ENCODE measurements around the gene CC2D2B.

The CC2D2B gene

GRCh38 chr10:96025566-96025965 is 117.8 kb downstream of the CC2D2B start:
- no peak overlapping the region for H3K4me3 Mint-ChIP-seq
- TF ChIP-seq CTCF (IDR thresholded peaks at IDR 0.05) = peak; percentile 11
- peak; percentile 23 for DNase-seq

GRCh38 chr10:96034625-96035024 is 126.8 kb downstream of the CC2D2B start:
- DNase-seq = no peak
- Mint-ChIP-seq H3K9me3 (peaks cover 5% of the 10 kb centered on the region), H3K36me3 (ENCODE audit: low read depth) (no peaks in the 10 kb centered on the region), H3K4me1 (peaks cover 13% of the 10 kb centered on the region), H3K4me3 (no peak overlapping the region), H3K27ac (no peak overlapping the region), H3K27me3 (ENCODE audit: low read depth, poor library complexity) (peaks cover 8% of the 10 kb centered on the region)
- TF ChIP-seq CTCF (IDR thresholded peaks at IDR 0.05) = no peak

More at GRCh38 chr10:96025566-96025965, 117.8 kb downstream of the CC2D2B start:
- H3K4me1 Mint-ChIP-seq = peaks cover 6% of the 10 kb centered on the region
- H3K27ac Mint-ChIP-seq = no peak overlapping the region
- H3K9me3 Mint-ChIP-seq = no peaks in the 10 kb centered on the region
- no peaks in the 10 kb centered on the region for H3K36me3 Mint-ChIP-seq (ENCODE audit: low read depth)
- H3K27me3 Mint-ChIP-seq (ENCODE audit: low read depth, poor library complexity) = peaks cover 4% of the 10 kb centered on the region

- no peak overlapping the region for H3K4me3 Mint-ChIP-seq
- no peak for DNase-seq
- peaks cover 9% of the 10 kb centered on the region for H3K27me3 Mint-ChIP-seq (ENCODE audit: low read depth, poor library complexity)
- peaks cover 18% of the 10 kb centered on the region for H3K4me1 Mint-ChIP-seq
- H3K9me3 Mint-ChIP-seq = peaks cover 16% of the 10 kb centered on the region
- no peaks in the 10 kb centered on the region for H3K36me3 Mint-ChIP-seq (ENCODE audit: low read depth)
- no peak overlapping the region for H3K27ac Mint-ChIP-seq
- TF ChIP-seq CTCF (IDR thresholded peaks at IDR 0.05) = no peak
These were observed 131.0 kb downstream of the CC2D2B start for GRCh38 chr10:96038476-96039387.

GRCh38 chr10:96041146-96041545 is 133.4 kb downstream of the CC2D2B start:
- Mint-ChIP-seq H3K4me1 (peaks cover 36% of the 10 kb centered on the region), H3K4me3 (no peak overlapping the region)
- no peak for TF ChIP-seq CTCF (IDR thresholded peaks at IDR 0.05)

GRCh38 chr10:96043033-96043892 is 135.5 kb downstream of the CC2D2B start, which contains the start of gene CCNJ:
TSS of gene CCNJ (plus strand) at chr10:96043583. CDS start at chr10:96044394, 811 bp downstream.
- Mint-ChIP-seq H3K4me1 (peaks cover 47% of the 10 kb centered on the region), H3K9me3 (peaks cover 11% of the 10 kb centered on the region), H3K36me3 (ENCODE audit: low read depth) (peaks cover 24% of the 10 kb centered on the region), H3K4me3 (peak within 1 kb of the TSS; percentile 88), H3K27ac (peak within 1 kb of the TSS; percentile 92), H3K27me3 (ENCODE audit: low read depth, poor library complexity) (peaks cover 5% of the 10 kb centered on the region)
- peak; percentile 87 for DNase-seq
- no peak for TF ChIP-seq CTCF (IDR thresholded peaks at IDR 0.05)

More at GRCh38 chr10:96041146-96041545, 133.4 kb downstream of the CC2D2B start:
- peaks cover 9% of the 10 kb centered on the region for H3K27me3 Mint-ChIP-seq (ENCODE audit: low read depth, poor library complexity)
- H3K27ac Mint-ChIP-seq = no peak overlapping the region
- H3K36me3 Mint-ChIP-seq (ENCODE audit: low read depth) = peaks cover 2% of the 10 kb centered on the region
- H3K9me3 Mint-ChIP-seq = peaks cover 16% of the 10 kb centered on the region
- DNase-seq = no peak
